GM12864 (cell line): ENCODE data around the gene PTAR1.

Experiments used
- DNase-seq: peaks from one replicate; pipeline ENCODE4 v3.0.0-alpha.2; 2011; ENCODE audit warnings: low read depth
- H3K4me3 ChIP-seq: 2 replicates; pipeline ENCODE4 v1.5.1; 2011; ENCODE audit warnings: mild to moderate bottlenecking, low read depth, low read length, control low read depth
- CTCF ChIP-seq: IDR thresholded peaks from 2 replicates; pipeline ENCODE4 v1.5.1; 2011; ENCODE audit warnings: low read depth, mild to moderate bottlenecking, moderate library complexity, low read length, control low read depth, inconsistent platforms; ENCODE audit errors: missing control alignments

The PTAR1 gene

DNA sequence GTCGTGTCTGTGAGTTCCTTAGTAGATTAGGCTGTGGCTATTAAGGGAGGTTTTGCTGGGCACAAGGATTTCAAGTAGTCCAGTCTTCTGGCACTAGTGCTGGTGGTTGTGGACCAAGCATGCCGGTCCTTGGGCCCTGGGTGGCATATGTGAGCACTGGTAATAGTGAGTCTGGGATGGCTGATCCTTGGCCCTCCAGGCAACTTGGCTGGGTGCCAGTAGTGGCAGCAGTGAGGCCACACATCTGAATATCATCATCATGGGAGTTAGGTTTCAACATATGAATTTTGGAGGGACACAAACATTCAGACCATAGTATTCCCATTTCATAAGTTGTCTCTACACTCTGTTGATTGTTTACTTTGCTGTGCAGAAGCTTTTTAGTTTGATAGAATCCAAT lies 62.3 kb downstream of the PTAR1 start:
- no peak for TF ChIP-seq CTCF
- no peak overlapping the region for H3K4me3 ChIP-seq
- no peak for DNase-seq

GRCh38 chr9:69696802-69697201 lies 63.0 kb downstream of the PTAR1 start:
- no peak overlapping the region for H3K4me3 ChIP-seq
- DNase-seq = no peak
- TF ChIP-seq CTCF = no peak

DNA sequence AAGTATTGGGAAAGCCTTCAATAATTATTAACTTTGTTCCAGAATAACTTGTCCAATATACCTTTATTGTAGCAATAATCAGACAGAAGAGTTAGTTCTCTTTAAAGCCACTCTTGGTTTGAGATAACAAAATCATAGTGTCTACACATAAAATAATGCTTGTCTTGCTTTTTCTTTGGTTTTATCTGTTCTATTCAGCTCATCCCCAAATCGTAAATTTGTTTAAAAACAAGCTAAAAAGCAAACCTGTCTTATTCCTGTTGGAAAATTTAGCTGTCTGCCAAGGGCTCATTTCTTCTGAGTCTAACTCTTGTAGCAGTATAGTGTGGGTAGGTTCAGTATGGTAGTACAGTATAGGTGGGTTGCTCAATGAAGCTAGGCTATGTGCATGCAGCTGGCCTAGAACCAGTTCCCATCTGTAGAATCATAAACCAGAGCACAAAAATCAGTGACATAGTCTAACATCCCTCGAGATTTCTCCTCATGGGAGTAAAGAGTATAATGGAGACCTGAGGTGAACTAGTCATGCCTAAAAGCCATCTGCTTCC lies 69.7 kb downstream of the PTAR1 start:
- no peak for TF ChIP-seq CTCF
- no peak overlapping the region for H3K4me3 ChIP-seq
- DNase-seq = no peak

DNA sequence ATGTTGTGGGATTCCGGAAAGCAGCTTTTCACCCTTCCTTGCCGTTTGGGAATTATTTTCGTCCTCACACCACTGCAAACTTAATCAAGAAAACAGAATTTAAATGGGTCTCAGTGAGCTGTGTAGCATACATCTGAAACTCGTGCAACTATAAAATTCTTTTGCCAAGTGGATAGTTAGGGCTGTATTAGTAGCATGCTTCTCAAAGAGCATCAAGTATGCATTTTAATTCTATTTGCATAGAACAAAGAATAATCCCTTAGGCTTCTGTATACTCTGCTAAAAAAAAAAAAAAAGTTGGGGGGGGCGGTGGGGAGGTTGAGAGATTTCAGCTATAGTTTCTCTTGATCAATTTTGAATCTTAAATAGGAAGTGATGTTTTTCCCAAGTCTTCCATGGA lies 75.9 kb downstream of the PTAR1 start:
- no peak for TF ChIP-seq CTCF
- no peak for DNase-seq

DNA sequence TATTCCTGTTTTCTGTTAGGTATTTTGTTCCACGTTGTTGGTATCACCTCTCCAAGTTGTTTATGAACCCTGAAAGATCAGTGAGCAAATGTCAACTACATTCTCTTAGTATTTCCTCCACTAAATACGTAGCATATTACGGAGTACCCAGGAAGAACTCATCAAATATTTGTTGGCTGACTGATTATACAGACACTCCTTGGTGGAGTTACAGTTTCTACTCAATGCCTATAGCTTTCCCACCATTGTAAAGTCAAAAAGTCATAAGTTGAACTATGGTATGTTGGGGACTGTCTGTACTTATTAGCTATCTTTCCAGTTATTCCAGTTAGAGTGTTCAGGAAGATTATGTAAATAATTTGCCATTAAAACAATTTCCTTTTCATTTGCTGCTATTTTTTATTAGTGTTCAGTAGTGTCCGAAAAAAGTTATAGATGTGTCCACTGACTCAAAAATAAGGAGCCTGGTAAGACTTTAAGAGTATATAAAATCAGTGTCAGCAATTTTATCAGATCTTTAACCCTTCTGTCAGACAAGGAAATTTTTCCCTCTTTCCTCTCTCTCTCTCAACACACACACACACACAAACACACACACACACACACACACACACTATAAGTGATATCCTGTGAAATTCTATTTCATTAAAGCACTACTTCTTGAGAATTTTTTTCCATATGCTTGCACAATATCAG lies 80.8 kb downstream of the PTAR1 start:
- no peak for DNase-seq
- no peak for TF ChIP-seq CTCF
- H3K4me3 ChIP-seq = no peak overlapping the region

More for the DNA sequence above, 75.9 kb downstream of the PTAR1 start:
- no peak overlapping the region for H3K4me3 ChIP-seq

DNA sequence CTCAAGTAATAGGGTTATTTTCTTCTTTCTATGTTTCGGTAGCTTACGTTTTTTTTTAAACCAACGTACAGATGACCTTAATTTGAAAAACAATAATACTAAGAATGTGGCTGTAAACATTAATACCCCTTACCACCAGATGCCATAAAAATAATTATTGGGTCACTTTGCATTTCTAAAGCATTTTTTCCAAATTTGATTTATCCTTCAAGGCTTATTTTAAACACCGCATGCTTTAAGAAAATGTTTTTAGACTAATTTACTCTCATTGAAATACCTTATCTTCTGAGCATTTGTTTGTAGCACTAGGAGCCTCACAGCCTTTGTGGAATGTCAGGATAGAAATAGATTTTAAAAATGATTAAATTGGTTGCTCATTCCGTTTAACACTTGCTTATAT lies 81.9 kb downstream of the PTAR1 start:
- H3K4me3 ChIP-seq = no peak overlapping the region
- no peak for DNase-seq
- TF ChIP-seq CTCF = no peak

DNA sequence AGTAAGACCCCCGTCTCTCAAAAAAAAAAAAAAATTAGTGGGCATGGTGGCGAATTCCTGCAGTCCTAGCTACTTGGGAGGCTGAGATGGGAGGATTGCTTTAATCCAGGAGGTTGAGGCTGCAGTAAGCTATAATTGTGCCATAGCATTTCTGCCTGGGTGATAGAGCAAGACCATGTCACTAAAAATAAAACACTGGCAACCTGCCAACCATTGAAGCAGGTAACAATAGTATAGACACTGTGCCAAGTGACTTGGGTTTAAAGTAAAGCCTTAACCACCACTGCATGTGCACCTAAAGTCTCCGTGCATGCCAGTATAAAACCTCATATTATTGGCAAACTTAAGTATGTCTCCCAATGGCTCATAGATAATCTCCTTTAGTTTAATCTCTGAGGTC lies 84.2 kb downstream of the PTAR1 start:
- no peak for DNase-seq
- no peak overlapping the region for H3K4me3 ChIP-seq
- TF ChIP-seq CTCF = no peak
